Endothelial cell of umbilical vein (primary cell): ENCODE data around the gene PPP5C. TPM values are rescaled to one million over a fixed set of nuclear protein-coding genes. Genes with fewer than 3 reads are reported as not detected.

Experiments
- BruUV-seq: library from RNA; stranded (reverse); fragments of 400-500 nt; replicated peaks from 2 replicates; lab custom pipeline; 2021; lab: Mats Ljungman, UMichigan
- CTCF ChIA-PET: fragments of 300-600, 350-600 bp; sonication (Branson Sonifier 250); formaldehyde crosslinking; loops from one replicate; lab custom pipeline; 2021; ENCODE audit warnings: antibody characterized with exemption, inconsistent platforms; lab: Charles Lee
- POLR2A ChIA-PET: fragments of 300-600, 350-600 bp; sonication (Branson Sonifier 250); formaldehyde crosslinking; loops from one replicate; lab custom pipeline; 2021; ENCODE audit warnings: antibody characterized with exemption, inconsistent platforms; lab: Charles Lee
- DNase-seq: peaks from one replicate; pipeline ENCODE4 v3.0.0-alpha.2; 2011; ENCODE audit warnings: low read depth, low spot score
- FAIRE-seq: peaks from 2 replicates; lab custom pipeline; 2011; peaks lifted over from hg19 to GRCh38; lab: Jason Lieb, UNC
- H2AFZ ChIP-seq: 2 replicates; pipeline ENCODE4 v1.6.0; 2012; ENCODE audit warnings: low read depth, low read length, control low read depth, inconsistent platforms
- H3K27ac ChIP-seq: 2 replicates; pipeline ENCODE4 v1.5.1; 2011; ENCODE audit warnings: low read depth, mild to moderate bottlenecking, control low read depth, low read length, moderate library complexity; ENCODE audit not compliant: insufficient read depth
- H3K27me3 ChIP-seq, 2 experiments: 2 replicates each; pipeline versions ENCODE4 v1.6.0 to v1.6.1; 2011; ENCODE audit warnings: low read length in 2 of 2, mixed read lengths in 1 of 2; ENCODE audit not compliant: control insufficient read depth in 2 of 2, insufficient read depth in 2 of 2
- H3K36me3 ChIP-seq, 2 experiments: 2 replicates in 1 of 2; 3 replicates in 1 of 2; pipeline ENCODE4 v1.5.1; 2011; ENCODE audit warnings: low read length in 2 of 2, mild to moderate bottlenecking in 1 of 2, moderate library complexity in 1 of 2; ENCODE audit not compliant: control insufficient read depth in 2 of 2, insufficient read depth in 2 of 2; ENCODE audit errors: extremely low read depth in 1 of 2
- H3K4me1 ChIP-seq: 3 replicates; pipeline ENCODE4 v1.5.1; 2011; ENCODE audit warnings: mild to moderate bottlenecking, low read length; ENCODE audit not compliant: control insufficient read depth, insufficient read depth; ENCODE audit errors: extremely low read depth
- H3K4me2 ChIP-seq: 2 replicates; pipeline ENCODE4 v1.6.1; 2011; ENCODE audit warnings: low read length, control low read depth, mixed read lengths; ENCODE audit not compliant: insufficient read depth
- H3K4me3 ChIP-seq, 3 experiments: fragments of 200-600 bp in 1 of 3; sonication (generic), shearing (Covaris generic) in 1 of 3; replicated peaks in 1 of 3; 2 replicates each; pipeline ENCODE4 v1.5.1; 2011 to 2016; ENCODE audit warnings: control low read depth in 3 of 3, low read length in 3 of 3, mild to moderate bottlenecking in 2 of 3, inconsistent platforms in 1 of 3, low read depth in 1 of 3, moderate library complexity in 1 of 3; ENCODE audit not compliant: insufficient read depth in 1 of 3
- H3K79me2 ChIP-seq: 2 replicates; pipeline ENCODE4 v1.6.0; 2012; ENCODE audit warnings: low read length, inconsistent platforms; ENCODE audit not compliant: control insufficient read depth, insufficient read depth
- H3K9ac ChIP-seq: replicated peaks from 2 replicates; pipeline ENCODE3; 2011; ENCODE audit warnings: low read length, control low read depth; ENCODE audit not compliant: insufficient read depth; ENCODE audit errors: extremely low read depth
- H3K9me1 ChIP-seq: replicated peaks from 3 replicates; pipeline ENCODE4 v1.6.0; 2011; ENCODE audit warnings: mild to moderate bottlenecking, low read length; ENCODE audit not compliant: control insufficient read depth, insufficient read depth; ENCODE audit errors: extremely low read depth
- H3K9me3 ChIP-seq: replicated peaks from 2 replicates; pipeline ENCODE4 v1.5.1; 2012; ENCODE audit warnings: low read length, inconsistent platforms; ENCODE audit not compliant: control insufficient read depth, insufficient read depth
- H4K20me1 ChIP-seq: replicated peaks from 2 replicates; pipeline ENCODE3; 2011; ENCODE audit warnings: mild to moderate bottlenecking, low read length; ENCODE audit not compliant: control insufficient read depth, insufficient read depth; ENCODE audit errors: extremely low read depth
- EZH2 ChIP-seq: IDR thresholded peaks from 2 replicates; pipeline ENCODE4 v1.6.1; 2012; ENCODE audit warnings: borderline replicate concordance, low read depth, mild to moderate bottlenecking, moderate library complexity, low read length, inconsistent platforms; ENCODE audit not compliant: severe bottlenecking
- FOS ChIP-seq: IDR thresholded peaks from 2 replicates; pipeline ENCODE4 v1.6.1; 2011; ENCODE audit warnings: mild to moderate bottlenecking, low read length, moderate library complexity, borderline replicate concordance; ENCODE audit not compliant: insufficient read depth
- GATA2 ChIP-seq: IDR thresholded peaks from 2 replicates; pipeline ENCODE4 v1.7.0; 2011; ENCODE audit warnings: low read depth, mild to moderate bottlenecking, moderate library complexity, mixed read lengths, low read length; ENCODE audit not compliant: insufficient read length, insufficient read depth
- JUN ChIP-seq: IDR thresholded peaks from 2 replicates; pipeline ENCODE4 v1.6.1; 2011; ENCODE audit warnings: borderline replicate concordance, low read depth; ENCODE audit not compliant: insufficient read length, insufficient read depth
- MYC ChIP-seq: IDR thresholded peaks from one replicate; pipeline ENCODE4 v1.6.1; 2011; ENCODE audit warnings: mild to moderate bottlenecking, low read depth, low read length
- POLR2A ChIP-seq: IDR thresholded peaks from 2 replicates; pipeline ENCODE4 v1.6.1; 2012; ENCODE audit warnings: low read depth, mild to moderate bottlenecking, control low read depth, low read length
- POLR2AphosphoS5 ChIP-seq: IDR thresholded peaks from 2 replicates; pipeline ENCODE4 v1.6.1; 2012; ENCODE audit warnings: low read depth, mild to moderate bottlenecking, control low read depth, low read length, moderate library complexity; ENCODE audit not compliant: insufficient read depth
- dilution Hi-C: fragments of 300-500 bp; cut with MboI; formaldehyde crosslinking; loops from one replicate; pipeline ENCODE4 v1.15.0; 2019; ENCODE audit warnings: low sequenced_read_pairs; ENCODE audit not compliant: extremely low pct_ligation_motif_present
- intact Hi-C: fragments of 100-400 bp; cut with micrococcal nuclease; formaldehyde crosslinking; loops from one replicate; pipeline ENCODE4 v1.10.0; 2022
- polyA plus RNA-seq, 4 experiments: library from polyadenylated mRNA; depleted of rRNA in 3 of 4; stranded (reverse) in 3 of 4; unstranded in 1 of 4; fragments of >200 nt; gene quantifications; 2 replicates each; pipeline versions ENCODE4 v1.2.1 to v1.2.3, GENCODE V29; 2011 to 2012; ENCODE audit warnings: missing spikeins in 1 of 4
- total RNA-seq: library from RNA; stranded (reverse); gene quantifications from 2 replicates; pipeline ENCODE4 v1.2.3, GENCODE V29; 2021
- TF ChIP-seq, protein P1 (sequence below), 2 donors: IDR thresholded peaks; 1 replicate in 1 of 2; 2 replicates in 1 of 2; pipeline ENCODE4 v1.5.1; 2011; ENCODE audit warnings: low read length in 2 of 2, mild to moderate bottlenecking in 2 of 2, moderate library complexity in 2 of 2, control low read depth in 1 of 2, inconsistent platforms in 1 of 2, low read depth in 1 of 2; ENCODE audit not compliant: insufficient read depth in 1 of 2; ENCODE audit errors: extremely low read depth in 1 of 2
- TF ChIP-seq, protein P2 (sequence below): IDR thresholded peaks from 2 replicates; pipeline ENCODE4 v1.6.1; 2011; ENCODE audit not compliant: insufficient read depth, insufficient read length

Gene PPP5C
- total and polyA plus RNA-seq, 2 donors (not counting 3 experiments of a cell fraction or from before 2014, with no cell fraction given): 114 to 172 TPM

- H3K4me3 ChIP-seq: no peak overlapping the region
- H3K27me3 ChIP-seq: no peaks in the 10 kb centered on the region
- H3K27ac ChIP-seq: no peak overlapping the region
- no peaks in the 10 kb centered on the region for H3K4me1 ChIP-seq
- ChIA-PET CTCF (interaction anchor here (1.1 to 1.5 kb wide), 3 partner anchors 12 to 140 kb away, joined by 3 read pairs; no protein-coding TSS in a partner anchor), POLR2A (no interaction called here)
- no peaks in the 10 kb centered on the region for H3K79me2 ChIP-seq
- H3K4me2 ChIP-seq: no peak overlapping the region
- TF ChIP-seq FOS (no peak), POLR2A (no peak), EZH2 (no peak), MYC (no peak), GATA2 (no peak), JUN (no peak), POLR2AphosphoS5 (no peak)
- TF ChIP-seq, protein P1, sequence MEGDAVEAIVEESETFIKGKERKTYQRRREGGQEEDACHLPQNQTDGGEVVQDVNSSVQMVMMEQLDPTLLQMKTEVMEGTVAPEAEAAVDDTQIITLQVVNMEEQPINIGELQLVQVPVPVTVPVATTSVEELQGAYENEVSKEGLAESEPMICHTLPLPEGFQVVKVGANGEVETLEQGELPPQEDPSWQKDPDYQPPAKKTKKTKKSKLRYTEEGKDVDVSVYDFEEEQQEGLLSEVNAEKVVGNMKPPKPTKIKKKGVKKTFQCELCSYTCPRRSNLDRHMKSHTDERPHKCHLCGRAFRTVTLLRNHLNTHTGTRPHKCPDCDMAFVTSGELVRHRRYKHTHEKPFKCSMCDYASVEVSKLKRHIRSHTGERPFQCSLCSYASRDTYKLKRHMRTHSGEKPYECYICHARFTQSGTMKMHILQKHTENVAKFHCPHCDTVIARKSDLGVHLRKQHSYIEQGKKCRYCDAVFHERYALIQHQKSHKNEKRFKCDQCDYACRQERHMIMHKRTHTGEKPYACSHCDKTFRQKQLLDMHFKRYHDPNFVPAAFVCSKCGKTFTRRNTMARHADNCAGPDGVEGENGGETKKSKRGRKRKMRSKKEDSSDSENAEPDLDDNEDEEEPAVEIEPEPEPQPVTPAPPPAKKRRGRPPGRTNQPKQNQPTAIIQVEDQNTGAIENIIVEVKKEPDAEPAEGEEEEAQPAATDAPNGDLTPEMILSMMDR (IDR thresholded peaks at IDR 0.05; ENCODE audit: extremely low read depth in 1 of 2, insufficient read depth in 1 of 2, low read depth in 1 of 2, low read length in 2 of 2): no peak
- TF ChIP-seq, protein P2, sequence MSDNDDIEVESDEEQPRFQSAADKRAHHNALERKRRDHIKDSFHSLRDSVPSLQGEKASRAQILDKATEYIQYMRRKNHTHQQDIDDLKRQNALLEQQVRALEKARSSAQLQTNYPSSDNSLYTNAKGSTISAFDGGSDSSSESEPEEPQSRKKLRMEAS: no peak
- no peak overlapping the region for H2AFZ ChIP-seq
- DNase-seq: no peak
- no TSS peak for BruUV-seq
- H3K9ac ChIP-seq: no peak overlapping the region
- no peaks in the 10 kb centered on the region for H3K9me3 ChIP-seq
- dilution Hi-C loops: no loop called here
- H3K36me3 ChIP-seq: peaks cover 15 to 44% of the 10 kb centered on the region in 2 experiments
- intact Hi-C loops: no loop called here
- no peaks in the 10 kb centered on the region for H4K20me1 ChIP-seq
- no peak for FAIRE-seq
- no peaks in the 10 kb centered on the region for H3K9me1 ChIP-seq
Measured at GRCh38 chr19:46390121-46390858, 43.4 kb downstream of the PPP5C start.
